ENCODE data around the gene SEL1L3. TPM values are rescaled to one million over a fixed set of nuclear protein-coding genes. Genes with fewer than 3 reads are reported as not detected.

SEL1L3 gene
- total and polyA plus RNA-seq, 2 donors (not counting 3 experiments of a cell fraction or from before 2014, with no cell fraction given): 53.4 to 122 TPM

GRCh38 chr4:25773358-25773757, 89.4 kb downstream of the SEL1L3 start:
- POLR2A ChIA-PET: no interaction called here
- H3K9me3 ChIP-seq (replicated peaks; ENCODE audit: control insufficient read depth, insufficient read depth, low read length): no peaks in the 10 kb centered on the region

More at GRCh38 chr4:25773358-25773757, 89.4 kb downstream of the SEL1L3 start:
- TF ChIP-seq CTCF (IDR thresholded peaks at IDR 0.05; ENCODE audit: extremely low read depth in 1 of 2, insufficient read depth in 1 of 2, low read depth in 1 of 2, low read length in 2 of 2) (no peak), JUN (IDR thresholded peaks at IDR 0.05; ENCODE audit: borderline replicate concordance, insufficient read depth, insufficient read length, low read depth) (no peak), MYC (IDR thresholded peaks at IDR 0.05; ENCODE audit: low read depth, low read length) (no peak), FOS (IDR thresholded peaks at IDR 0.05; ENCODE audit: borderline replicate concordance, insufficient read depth, low read length) (no peak), POLR2A (IDR thresholded peaks at IDR 0.05; ENCODE audit: low read depth, low read length) (no peak), MAX (IDR thresholded peaks at IDR 0.05; ENCODE audit: insufficient read depth, insufficient read length) (no peak), GATA2 (IDR thresholded peaks at IDR 0.05; ENCODE audit: insufficient read depth, insufficient read length, low read depth, low read length) (no peak), POLR2AphosphoS5 (IDR thresholded peaks at IDR 0.05; ENCODE audit: insufficient read depth, low read depth, low read length) (no peak), EZH2 (IDR thresholded peaks at IDR 0.05; ENCODE audit: borderline replicate concordance, low read depth, low read length, severe bottlenecking) (no peak)
- dilution Hi-C loops (cut with MboI; ENCODE audit: extremely low pct_ligation_motif_present, low sequenced_read_pairs) (no loop called here), intact Hi-C loops (cut with micrococcal nuclease) (no loop called here)
- Histone ChIP-seq H3K27me3 (ENCODE audit: control insufficient read depth in 2 of 2, insufficient read depth in 2 of 2, low read length in 2 of 2) (no peaks in the 10 kb centered on the region), H3K27ac (ENCODE audit: insufficient read depth, low read depth, low read length) (no peak overlapping the region), H3K4me3 (replicated peaks in 1 of 3; ENCODE audit: insufficient read depth in 1 of 3, low read depth in 1 of 3, low read length in 3 of 3) (no peak overlapping the region), H3K4me1 (ENCODE audit: control insufficient read depth, extremely low read depth, insufficient read depth, low read length) (no peaks in the 10 kb centered on the region), H3K4me2 (ENCODE audit: insufficient read depth, low read length) (no peak overlapping the region), H3K79me2 (ENCODE audit: control insufficient read depth, insufficient read depth, low read length) (no peaks in the 10 kb centered on the region), H3K36me3 (ENCODE audit: control insufficient read depth in 2 of 2, extremely low read depth in 1 of 2, insufficient read depth in 2 of 2, low read length in 2 of 2) (peaks cover 6 to 11% of the 10 kb centered on the region in 2 experiments), H2AFZ (ENCODE audit: low read depth, low read length) (no peak overlapping the region), H3K9me1 (replicated peaks; ENCODE audit: control insufficient read depth, extremely low read depth, insufficient read depth, low read length) (no peaks in the 10 kb centered on the region), H3K9ac (replicated peaks; ENCODE audit: extremely low read depth, insufficient read depth, low read length) (no peak overlapping the region), H4K20me1 (replicated peaks; ENCODE audit: control insufficient read depth, extremely low read depth, insufficient read depth, low read length) (no peaks in the 10 kb centered on the region)
- BruUV-seq (replicated peaks): no TSS peak
- CTCF ChIA-PET: interaction anchor here (1.2 to 9.2 kb wide), 2 partner anchors 18 to 331 kb away, joined by 4 to 414 read pairs; no protein-coding TSS in a partner anchor
- FAIRE-seq (no peak), DNase-seq (ENCODE audit: low read depth, low spot score) (no peak)

Data from endothelial cell of umbilical vein (primary cell).